LHCN-M2 (cell line): ENCODE results near the gene TFAP2D. TPM values are rescaled to one million over a fixed set of nuclear protein-coding genes. Genes with fewer than 3 reads are reported as not detected.

ENCODE experiments used
- DNase-seq: peaks from one replicate; pipeline ENCODE4 v3.0.0-alpha.2; 2012; ENCODE audit warnings: low read depth
- polyA plus RNA-seq: library from polyadenylated mRNA; unstranded; fragments of >200 nt; gene quantifications from one replicate; pipeline ENCODE4 v1.2.1, GENCODE V29; 2012; ENCODE audit warnings: missing spikeins
- total RNA-seq: library from RNA; depleted of rRNA; stranded (reverse); fragments of >200 nt; gene quantifications from 2 replicates; pipeline ENCODE4 v1.2.3, GENCODE V29; 2014; rRNA removed

Gene TFAP2D
- total RNA-seq: not detected in 2 replicates
- polyA plus RNA-seq: not detected

DNA sequence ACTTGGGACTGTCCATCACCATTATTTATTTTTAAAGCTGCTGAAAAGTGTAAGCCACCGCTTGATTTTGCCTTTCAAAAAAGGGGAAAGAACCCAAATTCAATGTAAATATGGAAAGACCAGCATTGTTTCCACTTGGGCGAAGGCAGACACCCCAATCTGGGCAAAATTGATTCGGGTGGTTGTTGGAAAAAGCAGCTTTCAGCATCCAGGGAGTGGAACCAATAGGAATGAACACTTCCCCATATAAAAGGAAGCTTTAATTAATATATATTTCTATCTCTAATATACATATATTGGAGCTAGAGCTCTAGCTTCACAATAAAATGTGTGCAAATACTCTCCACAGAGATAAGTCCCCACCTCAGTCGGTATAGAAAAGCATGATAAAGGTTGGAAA, at the start of gene TFAP2D:
TFAP2D (plus strand) TSS at position 301 of the 400 bp plus-strand sequence. CDS start 530 bp downstream, outside the sequence.
- no peak for DNase-seq

DNA sequence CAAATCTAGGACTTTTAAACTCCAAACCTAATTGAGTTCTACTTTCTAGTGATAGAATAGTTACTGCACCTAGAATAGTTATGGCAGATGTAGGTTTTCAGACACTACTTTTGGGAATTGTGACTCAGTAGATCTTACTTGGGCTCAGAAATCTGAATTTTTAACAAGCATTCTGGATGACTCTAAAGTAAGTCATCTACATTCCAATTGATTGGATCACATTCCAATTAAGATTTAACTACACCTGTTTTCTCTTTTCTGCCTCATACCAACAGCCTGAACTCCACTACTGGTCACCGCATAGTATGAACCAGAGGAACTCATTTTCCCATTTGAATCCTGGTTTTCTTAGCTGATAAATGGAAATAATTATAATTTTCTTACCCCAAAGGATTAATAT, 49.5 kb upstream of the TFAP2D start:
- no peak for DNase-seq

DNA sequence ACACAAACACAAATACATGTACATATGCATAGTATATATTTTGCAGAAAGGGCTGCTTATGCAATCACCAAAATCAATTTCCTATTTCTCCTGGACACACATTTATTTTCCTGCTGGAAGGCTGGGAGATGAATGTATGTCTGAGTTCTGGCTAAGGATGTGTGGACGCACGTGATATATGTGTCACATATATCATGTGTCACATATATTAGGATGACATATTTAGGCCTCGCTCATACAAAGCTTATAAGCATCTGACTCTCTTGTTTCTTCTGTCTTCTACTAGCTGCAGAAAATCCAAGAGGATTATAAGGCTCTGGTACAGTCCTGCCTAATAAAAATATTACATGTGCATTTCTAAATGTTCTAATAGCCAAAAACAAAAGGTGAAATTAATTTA, 47.2 kb upstream of the TFAP2D start:
- DNase-seq: no peak

DNA sequence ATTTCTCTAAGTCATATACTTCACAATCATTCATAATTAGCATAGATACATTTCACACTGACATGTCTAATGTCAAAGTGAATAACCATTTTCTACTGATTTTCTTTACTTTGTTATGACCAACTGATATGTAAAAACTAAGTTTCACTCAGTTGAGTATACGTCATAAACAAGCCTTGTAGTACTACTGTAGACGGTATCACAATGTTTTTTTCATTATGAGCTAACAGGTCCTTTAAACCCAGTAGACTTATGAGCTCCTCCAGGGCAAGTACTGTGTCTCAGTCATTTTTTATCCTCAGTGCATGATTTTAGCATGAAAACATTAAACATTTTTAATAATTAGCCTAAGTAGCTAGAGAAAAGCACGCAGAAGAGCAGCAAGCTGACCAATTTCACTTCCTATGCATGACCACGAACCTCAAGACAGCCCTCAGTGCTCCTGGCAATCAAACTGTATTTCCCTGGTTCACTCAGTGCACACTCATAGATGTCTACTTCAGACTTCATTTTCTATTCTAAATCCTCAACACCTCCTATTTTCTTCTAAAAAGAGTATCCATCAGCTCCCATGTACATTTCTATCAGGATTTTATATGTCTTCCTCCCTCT, 32.0 kb upstream of the TFAP2D start:
- DNase-seq: no peak

DNA sequence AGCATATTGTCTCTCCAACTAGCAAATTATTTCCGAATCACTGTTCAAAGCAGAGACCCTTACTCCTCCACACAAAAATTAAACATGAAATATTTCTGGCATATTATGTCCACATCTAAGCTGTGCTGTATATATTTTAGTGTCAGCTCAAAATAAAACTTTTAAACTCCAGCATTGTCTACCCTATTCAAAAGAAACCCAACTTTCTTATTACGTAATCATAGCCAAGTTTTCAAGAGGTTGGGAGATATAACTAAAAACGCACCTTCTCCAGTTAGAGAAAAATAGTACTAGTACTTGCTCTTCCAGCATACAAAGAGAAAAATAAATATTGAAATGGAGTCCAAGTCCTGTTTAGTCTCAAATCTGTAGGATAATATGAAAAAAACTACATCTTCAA, 24.1 kb upstream of the TFAP2D start:
- DNase-seq: no peak

DNA sequence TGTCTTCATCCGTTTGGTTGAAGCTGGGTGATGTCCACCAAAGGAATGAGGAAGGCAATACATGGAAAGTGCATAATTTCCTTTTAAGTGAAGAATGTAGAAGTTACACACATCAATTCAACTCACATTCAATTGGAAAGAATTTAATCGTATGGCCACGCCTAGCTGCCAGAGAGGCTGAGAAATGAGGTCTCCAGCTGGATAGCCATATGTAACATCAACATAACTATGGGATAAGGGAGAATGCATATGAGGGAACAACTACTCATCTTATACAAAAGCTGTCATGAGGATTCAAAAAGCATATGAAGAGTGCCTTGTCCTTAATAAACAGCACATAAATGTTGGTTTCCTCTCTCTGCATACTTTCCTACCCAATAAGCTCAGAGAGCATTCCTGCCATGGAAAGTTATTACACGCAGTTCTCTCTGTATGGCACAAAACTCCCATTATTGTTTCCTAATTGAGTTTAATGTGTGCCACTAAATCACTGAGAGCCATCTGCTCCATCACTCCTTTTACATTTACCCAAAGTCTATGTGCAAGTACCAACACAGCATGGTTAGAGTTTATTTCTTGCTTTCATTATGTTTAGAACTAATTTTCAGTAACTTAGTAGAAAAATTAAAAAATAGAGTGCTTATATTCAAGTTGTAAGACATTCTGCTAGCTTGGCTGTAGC, 21.4 kb upstream of the TFAP2D start:
- no peak for DNase-seq

DNA sequence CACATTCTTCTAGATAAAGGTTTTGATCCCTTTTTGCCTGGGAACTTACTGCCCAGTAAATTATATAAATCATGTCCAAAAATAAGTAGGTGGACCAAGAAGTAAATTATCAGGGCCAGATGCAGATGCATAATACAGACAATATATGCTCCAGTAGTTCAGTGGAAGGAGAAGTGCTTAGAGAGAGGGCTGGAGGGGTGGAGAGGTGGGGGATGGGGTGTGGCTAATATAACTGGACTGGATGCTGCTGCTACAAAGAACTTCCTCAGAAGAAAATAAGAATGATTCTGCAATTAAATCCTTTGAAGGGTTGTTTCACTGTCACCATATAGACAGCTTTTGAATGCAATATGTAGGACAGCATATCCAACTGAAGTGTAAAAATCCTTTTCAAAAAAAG, 14.8 kb upstream of the TFAP2D start:
- no peak for DNase-seq

DNA sequence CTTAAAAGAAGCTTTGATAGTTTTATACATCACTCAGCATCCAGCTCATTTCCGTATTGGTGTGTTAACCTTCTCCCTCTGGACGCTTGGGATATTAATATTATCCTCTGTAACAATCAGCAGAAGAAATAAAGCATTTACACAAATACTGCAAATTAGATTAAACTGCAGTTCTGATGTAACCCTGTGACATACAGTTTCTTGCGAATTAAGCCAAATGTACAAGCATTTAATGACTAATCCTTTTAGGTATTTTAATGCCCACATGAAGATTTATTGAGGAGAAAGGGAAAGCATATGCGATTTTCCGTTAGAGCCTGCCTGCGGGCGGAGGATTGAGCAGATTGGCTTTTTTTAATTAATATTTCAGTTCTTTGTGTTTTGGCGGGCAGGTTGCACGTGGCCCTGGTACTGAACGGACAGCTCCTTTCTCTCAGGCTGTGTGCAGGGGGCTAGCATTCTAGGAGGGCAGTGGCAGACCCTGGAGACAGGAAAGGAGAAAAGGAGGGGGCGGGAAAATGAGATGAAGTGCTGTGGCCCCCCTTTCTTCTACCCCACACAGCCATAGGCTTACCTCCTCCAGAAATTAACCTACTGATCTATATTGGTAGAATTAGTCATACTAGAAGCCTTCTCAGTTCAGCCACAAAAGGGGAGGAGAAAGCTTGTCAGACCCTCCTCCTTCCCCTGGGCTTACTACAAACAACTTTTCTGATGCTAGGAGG, 14.1 kb upstream of the TFAP2D start:
- DNase-seq: no peak

DNA sequence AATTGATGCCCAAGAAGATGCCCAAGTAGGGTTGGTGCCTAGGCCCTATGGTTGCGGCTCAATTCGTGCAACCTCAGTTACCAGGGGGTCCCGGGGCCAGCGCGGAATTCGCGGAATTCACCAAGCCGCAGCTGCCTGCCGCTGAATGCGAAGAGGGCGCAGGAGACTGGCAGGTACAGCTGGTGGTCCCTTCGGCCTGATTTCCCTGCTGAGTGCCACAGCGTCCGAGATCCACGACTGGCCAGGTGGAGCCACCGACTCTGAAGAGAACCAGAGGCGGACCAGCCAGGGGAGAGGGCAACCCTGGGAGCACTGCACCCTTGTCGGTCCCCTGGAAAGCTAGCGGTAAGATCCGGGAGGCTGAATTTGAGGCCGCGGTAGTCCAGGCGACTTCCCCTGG, 6.8 kb upstream of the TFAP2D start:
- no peak for DNase-seq

DNA sequence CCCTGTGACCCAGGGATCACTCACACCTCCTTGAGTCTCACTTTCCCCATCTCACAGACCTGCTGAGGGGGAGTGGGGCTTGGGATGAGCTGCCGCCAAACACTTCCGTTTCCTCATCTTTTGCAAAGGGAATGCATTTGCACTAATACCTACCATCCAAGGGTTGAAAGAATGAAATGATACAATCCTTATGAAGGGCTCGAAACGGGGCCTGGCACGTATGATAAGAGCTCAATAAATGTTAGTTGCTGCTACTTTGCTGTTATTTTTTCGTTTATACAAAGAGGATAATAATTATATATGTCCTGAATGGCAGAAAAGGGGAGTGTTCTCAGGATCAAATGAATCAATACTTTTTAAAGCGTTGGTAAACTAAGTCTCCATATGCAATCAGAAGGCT, 6.1 kb upstream of the TFAP2D start:
- DNase-seq: no peak

DNA sequence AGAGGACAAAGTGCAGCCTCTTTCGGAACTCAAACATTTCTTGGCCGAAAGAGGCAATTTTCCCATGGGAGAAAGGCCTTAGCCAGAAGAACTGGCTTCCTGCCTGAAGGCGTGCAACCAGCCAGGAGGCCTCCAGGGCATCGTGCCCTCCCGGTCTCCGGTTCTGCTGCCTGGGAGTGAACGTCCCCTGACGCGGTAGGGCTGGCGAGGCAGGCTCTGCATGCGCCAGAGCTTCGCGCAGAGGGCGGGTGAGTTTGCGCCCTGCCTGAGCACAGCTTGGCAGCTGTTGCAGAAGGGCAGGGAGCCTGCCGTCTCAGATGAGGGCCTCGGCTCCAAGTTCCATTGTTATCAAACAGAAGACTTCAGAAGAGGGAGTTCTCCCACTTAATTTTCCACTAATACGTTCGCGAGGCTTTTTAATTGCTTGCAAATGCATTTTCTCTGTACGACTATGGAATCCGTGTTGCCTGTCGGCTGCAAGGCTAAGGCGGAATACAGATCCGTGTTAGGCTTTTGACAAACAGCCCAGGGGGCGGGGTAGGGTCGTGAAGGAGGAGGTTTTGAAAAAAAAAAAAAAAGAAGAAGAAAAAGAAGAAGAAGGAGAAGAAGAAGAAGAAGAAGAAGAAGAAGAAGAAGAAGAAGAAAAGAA, 5.5 kb upstream of the TFAP2D start:
- DNase-seq: no peak

DNA sequence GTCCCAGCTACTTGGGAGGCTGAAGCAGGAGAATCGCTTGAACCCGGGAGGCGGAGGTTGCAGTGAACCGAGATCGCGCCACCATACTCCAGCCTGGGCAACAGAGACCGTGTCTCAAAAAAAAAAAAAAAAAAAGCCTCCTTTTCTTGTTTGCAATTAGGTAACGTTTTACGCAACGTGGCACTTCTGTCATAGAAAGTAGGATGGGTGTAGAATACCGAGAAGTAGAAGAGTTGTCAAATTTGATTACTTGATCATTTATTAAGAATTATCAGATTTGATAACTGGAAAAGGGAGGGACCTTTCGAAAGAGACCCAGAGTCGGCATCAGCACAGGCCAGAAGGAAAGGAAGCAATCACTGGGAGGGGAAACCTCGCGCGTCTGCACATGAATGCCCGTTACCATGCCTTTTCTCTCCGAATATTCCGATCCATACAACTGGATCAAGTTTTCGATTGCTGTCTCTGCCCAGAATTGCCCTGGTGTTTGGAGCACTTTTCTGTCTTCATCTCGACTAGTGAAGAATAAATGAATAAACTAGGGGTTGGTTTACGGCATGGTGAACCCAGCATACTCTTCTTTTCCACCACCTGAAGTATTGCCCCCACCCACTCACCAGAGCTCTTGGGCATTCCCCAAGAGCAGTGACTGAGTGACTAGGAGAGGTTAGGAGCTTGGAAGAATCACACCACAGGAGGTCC, 4.5 kb upstream of the TFAP2D start:
- DNase-seq: no peak

DNA sequence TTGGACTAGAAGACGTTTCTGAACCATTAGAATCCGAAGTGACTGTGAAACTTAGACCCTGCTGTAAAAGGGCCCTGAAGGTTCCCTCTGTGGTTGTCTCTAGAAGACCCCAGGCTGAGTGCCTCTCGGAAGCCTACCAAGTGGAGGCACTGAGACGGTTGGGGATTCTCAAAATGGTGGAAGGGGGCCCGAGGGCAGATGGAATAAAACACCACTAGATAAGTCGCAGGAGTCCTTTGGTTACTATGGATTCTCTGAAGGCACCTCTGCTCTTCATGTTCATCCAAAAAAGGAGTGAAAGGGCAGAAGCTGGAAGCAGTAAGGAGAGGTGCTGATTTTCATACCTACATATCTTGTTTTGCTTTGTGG, 4.0 kb upstream of the TFAP2D start:
- DNase-seq: no peak

DNA sequence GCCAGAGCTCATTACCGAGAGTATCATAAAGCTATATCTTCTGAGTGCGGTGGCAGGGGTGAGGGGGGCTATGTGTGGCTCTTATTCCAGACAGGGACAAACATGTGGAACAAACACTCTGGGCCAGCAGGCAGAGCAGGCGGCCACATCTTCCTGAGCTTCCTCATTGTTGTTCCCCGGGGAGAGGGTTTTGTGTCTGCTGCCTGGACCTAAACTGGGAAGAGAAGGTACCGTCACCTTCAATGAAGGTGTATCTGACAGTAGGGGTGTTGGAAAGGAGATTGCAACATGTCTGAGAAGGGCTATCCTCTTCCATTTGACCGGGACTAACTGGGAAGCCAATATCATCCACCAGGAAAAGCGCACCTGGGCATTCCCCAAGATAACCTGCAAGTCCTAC, 1.6 kb upstream of the TFAP2D start:
- DNase-seq: no peak

DNA sequence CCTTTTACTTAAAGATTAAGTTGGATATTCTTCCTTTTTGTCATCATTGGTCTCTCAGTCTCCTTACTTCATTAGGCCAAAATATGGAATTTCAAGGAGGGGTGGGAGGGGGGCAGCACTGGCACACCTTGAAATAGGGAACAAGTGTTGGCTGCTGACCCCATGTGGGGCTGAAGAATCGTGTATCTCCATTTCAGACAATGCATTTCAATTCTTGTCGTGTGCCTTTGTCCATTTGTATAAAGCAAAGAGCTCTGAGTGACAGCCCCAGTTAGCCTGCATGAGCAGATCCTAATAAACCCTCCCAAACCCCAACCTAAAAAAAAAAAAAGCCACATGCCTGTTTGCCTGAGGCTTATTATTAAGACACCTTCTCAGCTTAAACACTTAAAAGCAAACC, 1.0 kb upstream of the TFAP2D start:
- DNase-seq: no peak

DNA sequence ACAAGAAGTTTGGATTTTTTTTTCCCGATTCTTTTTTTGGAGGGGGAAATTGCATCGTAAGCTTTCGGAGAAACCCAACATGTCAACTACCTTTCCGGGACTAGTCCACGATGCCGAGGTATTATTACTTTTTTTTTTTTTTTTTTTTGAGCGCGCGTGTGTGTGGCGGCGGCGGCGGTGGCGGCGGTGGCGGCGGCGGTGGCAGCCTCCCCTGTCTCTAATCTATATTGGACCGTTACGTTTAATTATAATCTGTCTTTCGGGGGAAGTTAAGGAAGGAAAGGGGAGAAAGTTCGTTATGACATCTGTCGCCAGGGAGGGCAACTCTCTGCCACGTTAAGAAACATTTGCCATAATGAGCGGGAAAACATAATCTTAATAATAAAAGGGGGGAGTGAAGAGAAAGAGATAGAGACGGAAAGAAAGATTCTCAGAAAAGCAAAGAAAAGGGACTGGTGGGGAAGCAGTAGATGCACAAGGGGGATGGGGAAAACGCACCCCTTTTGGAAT, 706 bp downstream of the TFAP2D start:
- no peak for DNase-seq

DNA sequence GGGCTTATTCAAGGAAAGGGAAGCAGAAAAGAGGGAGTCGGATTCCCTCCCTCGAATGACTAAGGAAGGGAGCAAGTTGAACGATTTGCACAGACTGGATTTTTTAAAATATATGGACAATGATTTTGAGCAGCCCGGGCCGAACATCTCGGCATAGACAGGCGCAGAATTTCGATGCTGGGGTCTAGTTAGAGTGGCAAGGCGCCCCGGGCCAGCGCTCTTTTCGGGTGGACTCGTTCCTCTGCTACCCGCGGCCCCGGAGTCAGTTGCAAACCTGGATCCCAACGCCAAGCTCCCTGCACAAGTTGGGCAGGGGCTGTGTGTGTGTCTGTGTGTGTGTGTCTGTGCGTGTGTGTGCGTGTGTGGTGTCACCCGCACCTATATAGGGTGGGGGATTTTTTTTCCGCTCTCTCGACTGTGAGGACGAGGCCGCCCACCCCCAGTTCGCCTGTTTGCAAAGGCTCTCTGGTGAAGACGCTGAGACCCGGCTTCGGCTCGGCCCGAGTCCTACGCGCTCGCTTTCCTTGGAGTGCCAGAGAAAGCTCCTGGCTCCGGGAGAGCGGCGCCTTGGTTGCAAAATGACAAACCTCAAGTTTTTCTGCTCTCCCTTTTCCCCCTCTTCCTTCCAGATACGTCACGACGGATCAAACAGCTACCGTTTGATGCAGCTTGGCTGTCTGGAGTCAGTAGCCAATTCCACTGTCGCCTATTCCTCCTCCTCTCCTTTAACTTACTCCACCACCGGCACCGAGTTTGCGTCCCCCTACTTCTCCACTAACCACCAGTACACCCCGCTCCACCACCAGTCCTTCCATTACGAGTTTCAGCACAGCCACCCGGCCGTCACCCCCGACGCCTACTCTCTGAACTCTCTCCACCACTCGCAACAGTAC, 1.4 kb downstream of the TFAP2D start:
- DNase-seq: no peak

DNA sequence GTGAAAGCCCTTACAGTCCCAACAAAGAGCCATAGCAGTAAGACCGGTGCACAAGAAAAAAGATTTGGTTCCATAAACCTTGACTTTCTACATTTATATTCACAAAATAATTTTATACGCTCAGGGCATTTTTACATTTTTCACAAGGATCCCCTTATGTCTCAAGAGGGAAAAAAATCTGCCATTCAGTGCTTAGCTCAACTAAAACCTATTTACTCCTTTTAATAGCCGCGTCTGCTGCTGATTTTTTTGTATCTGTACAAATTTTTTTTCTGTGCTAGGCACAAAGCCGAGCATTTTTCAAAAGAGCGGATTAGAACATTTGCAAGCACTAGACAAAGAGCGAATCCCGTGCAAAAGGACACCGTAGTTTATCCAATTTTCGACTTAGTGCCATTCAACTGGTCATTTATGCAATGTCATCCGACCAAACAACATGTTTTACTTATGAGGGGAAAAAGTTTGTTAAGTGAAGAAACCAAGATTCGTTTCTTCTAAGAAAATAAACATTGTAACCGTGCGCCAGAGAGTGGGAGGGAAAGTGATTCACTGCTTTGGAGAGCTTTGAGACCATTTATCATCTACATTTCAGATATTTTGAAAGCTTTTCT, 3.7 kb downstream of the TFAP2D start:
- DNase-seq: no peak

DNA sequence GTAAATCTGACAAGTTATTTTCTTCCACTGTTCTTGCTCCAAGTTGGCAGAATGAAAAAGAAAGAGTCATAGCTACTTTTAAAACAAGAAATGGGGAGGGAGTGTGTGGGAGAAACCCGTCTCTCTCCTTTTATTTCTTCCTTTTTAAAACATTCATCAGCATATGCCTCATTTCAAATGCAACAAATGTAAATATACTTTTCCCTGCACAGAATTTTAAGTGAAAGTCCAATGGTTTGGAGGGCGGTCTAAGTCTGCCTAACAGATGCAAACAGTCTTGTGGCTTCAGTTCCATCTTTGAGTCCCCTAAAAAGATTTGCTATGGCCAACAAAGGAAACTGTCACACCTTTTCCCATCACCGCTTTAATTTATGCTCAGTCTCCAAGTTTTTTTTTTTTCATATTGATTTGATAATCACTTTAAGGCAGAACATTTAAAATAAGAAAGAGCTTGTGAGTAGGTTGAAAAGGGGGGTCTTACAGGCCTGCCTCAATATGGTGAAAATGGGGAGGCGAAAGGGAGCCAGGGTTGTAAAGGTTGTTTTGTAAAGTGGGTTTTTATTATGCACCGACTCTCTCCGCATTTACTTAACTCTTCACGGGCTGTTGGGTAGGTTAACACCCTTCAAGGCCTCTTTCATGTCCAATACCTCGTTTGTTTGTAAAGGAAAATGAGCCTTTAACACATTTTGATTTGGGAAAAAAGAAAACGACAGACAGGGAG, 4.6 kb downstream of the TFAP2D start:
- no peak for DNase-seq
